ENCODE data around the gene VSTM2B.

The VSTM2B gene

GRCh38 chr19:29528946-29529645 lies 3.3 kb downstream of the VSTM2B start:
- no peak for DNase-seq (ENCODE audit: low read depth)
- no peak for TF ChIP-seq CTCF (IDR thresholded peaks at IDR 0.05; ENCODE audit: insufficient read depth, low read depth, low read length, missing control alignments)
- no peak overlapping the region for H3K4me3 ChIP-seq (ENCODE audit: low read depth, low read length)

GRCh38 chr19:29529646-29530539 lies 4.1 kb downstream of the VSTM2B start:
- no peak for DNase-seq (ENCODE audit: low read depth)
- TF ChIP-seq CTCF (IDR thresholded peaks at IDR 0.05; ENCODE audit: insufficient read depth, low read depth, low read length, missing control alignments) = no peak
- H3K4me3 ChIP-seq (ENCODE audit: low read depth, low read length) = no peak overlapping the region

- TF ChIP-seq CTCF (IDR thresholded peaks at IDR 0.05; ENCODE audit: insufficient read depth, low read depth, low read length, missing control alignments) = no peak
- no peak overlapping the region for H3K4me3 ChIP-seq (ENCODE audit: low read depth, low read length)
- DNase-seq (ENCODE audit: low read depth) = no peak
These were observed 5.0 kb downstream of the VSTM2B start for GRCh38 chr19:29530540-29531457.

- DNase-seq (ENCODE audit: low read depth) = no peak
- TF ChIP-seq CTCF (IDR thresholded peaks at IDR 0.05; ENCODE audit: insufficient read depth, low read depth, low read length, missing control alignments) = no peak
- no peak overlapping the region for H3K4me3 ChIP-seq (ENCODE audit: low read depth, low read length)
These were observed 5.7 kb downstream of the VSTM2B start for GRCh38 chr19:29531458-29532025.

- H3K4me3 ChIP-seq (ENCODE audit: low read depth, low read length) = no peak overlapping the region
- TF ChIP-seq CTCF (IDR thresholded peaks at IDR 0.05; ENCODE audit: insufficient read depth, low read depth, low read length, missing control alignments) = no peak
- DNase-seq (ENCODE audit: low read depth) = no peak
These were observed 6.3 kb downstream of the VSTM2B start for GRCh38 chr19:29532097-29532496.

GRCh38 chr19:29532956-29533355 lies 7.2 kb downstream of the VSTM2B start:
- no peak overlapping the region for H3K4me3 ChIP-seq (ENCODE audit: low read depth, low read length)
- no peak for TF ChIP-seq CTCF (IDR thresholded peaks at IDR 0.05; ENCODE audit: insufficient read depth, low read depth, low read length, missing control alignments)
- no peak for DNase-seq (ENCODE audit: low read depth)
